ENCODE data around the gene ANKK1.

GRCh38 chr11:113369411-113369810 lies 18.2 kb upstream of the ANKK1 start:
- no peak for TF ChIP-seq CTCF (IDR thresholded peaks at IDR 0.05)
- TF ChIP-seq POLR2A (IDR thresholded peaks at IDR 0.05) = no peak

Measured in Peyer's patch (tissue), 4 donors.